Activated CD4-positive, alpha-beta T cell treated with anti-CD3 and anti-CD28 coated beads, Interleukin-2, Interleukin-6, amounts not matched to agents 100 ng/mL and 50 ng/mL, durations not matched to agents 16 hours and 8 hours (primary cell): Measurements from ENCODE around the gene GFRA1.

ENCODE experiments used
- DNase-seq: peaks from one replicate; pipeline ENCODE4 v3.0.0-alpha.2; 2020

The GFRA1 gene

GRCh38 chr10:116024271-116024878, 248.6 kb downstream of the GFRA1 start:
- no peak for DNase-seq

- DNase-seq, result no peak
These were observed 255.6 kb downstream of the GFRA1 start for GRCh38 chr10:116017405-116017804.

GRCh38 chr10:116015583-116016333, 257.2 kb downstream of the GFRA1 start:
- no peak for DNase-seq

GRCh38 chr10:116014871-116015582, 258.0 kb downstream of the GFRA1 start:
- DNase-seq, result no peak

- no peak for DNase-seq
These were observed 258.7 kb downstream of the GFRA1 start for GRCh38 chr10:116014326-116014725.

GRCh38 chr10:116011929-116012328, 261.1 kb downstream of the GFRA1 start:
- DNase-seq, result no peak

- DNase-seq, result no peak
These were observed 265.6 kb downstream of the GFRA1 start for GRCh38 chr10:116007256-116007891.
